ENCODE measurements around the gene NFYC.

The NFYC gene

GRCh38 chr1:40793617-40794016 is 102.1 kb downstream of the NFYC start:
- no peak for TF ChIP-seq CTCF (IDR thresholded peaks at IDR 0.05)
- Histone ChIP-seq H3K4me3 (ENCODE audit: low read depth in 1 of 2, low read length in 1 of 2) (no peak overlapping the region), H3K4me1 (ENCODE audit: control insufficient read depth in 1 of 2, insufficient read depth in 1 of 2, low read depth in 1 of 2, low read length in 1 of 2) (peaks cover 9 to 10% of the 10 kb centered on the region in 2 experiments), H3K27me3 (no peaks in the 10 kb centered on the region), H3K27ac (no peak overlapping the region), H3K36me3 (no peaks in the 10 kb centered on the region), H3K9me3 (no peaks in the 10 kb centered on the region)

- TF ChIP-seq CTCF (IDR thresholded peaks at IDR 0.05): no peak
- Histone ChIP-seq H3K9me3 (no peaks in the 10 kb centered on the region), H3K36me3 (no peaks in the 10 kb centered on the region), H3K27me3 (no peaks in the 10 kb centered on the region), H3K27ac (no peak overlapping the region), H3K4me3 (ENCODE audit: low read depth in 1 of 2, low read length in 1 of 2) (no peak overlapping the region), H3K4me1 (ENCODE audit: control insufficient read depth in 1 of 2, insufficient read depth in 1 of 2, low read depth in 1 of 2, low read length in 1 of 2) (peaks cover 9 to 10% of the 10 kb centered on the region in 2 experiments)
These were observed 102.5 kb downstream of the NFYC start for GRCh38 chr1:40794048-40794447.

GRCh38 chr1:40794974-40795715 is 103.6 kb downstream of the NFYC start:
- no peak overlapping the region for H3K27ac ChIP-seq
- H3K4me3 ChIP-seq (ENCODE audit: low read depth in 1 of 2, low read length in 1 of 2): no peak overlapping the region
- TF ChIP-seq CTCF (IDR thresholded peaks at IDR 0.05): no peak
- H3K9me3 ChIP-seq: no peaks in the 10 kb centered on the region
- peaks cover 9 to 10% of the 10 kb centered on the region in 2 experiments for H3K4me1 ChIP-seq (ENCODE audit: control insufficient read depth in 1 of 2, insufficient read depth in 1 of 2, low read depth in 1 of 2, low read length in 1 of 2)
- H3K27me3 ChIP-seq: no peaks in the 10 kb centered on the region
- H3K36me3 ChIP-seq: no peaks in the 10 kb centered on the region

GRCh38 chr1:40795811-40796586 is 104.5 kb downstream of the NFYC start:
- no peaks in the 10 kb centered on the region for H3K36me3 ChIP-seq
- peaks cover 7% of the 10 kb centered on the region for H3K27me3 ChIP-seq
- no peak overlapping the region for H3K4me3 ChIP-seq (ENCODE audit: low read depth in 1 of 2, low read length in 1 of 2)
- no peaks in the 10 kb centered on the region for H3K9me3 ChIP-seq
- no peak for TF ChIP-seq CTCF (IDR thresholded peaks at IDR 0.05)
- H3K4me1 ChIP-seq (ENCODE audit: control insufficient read depth in 1 of 2, insufficient read depth in 1 of 2, low read depth in 1 of 2, low read length in 1 of 2): peaks cover 9 to 10% of the 10 kb centered on the region in 2 experiments
- H3K27ac ChIP-seq: no peak overlapping the region

- Histone ChIP-seq H3K9me3 (no peaks in the 10 kb centered on the region), H3K4me3 (ENCODE audit: low read depth in 1 of 2, low read length in 1 of 2) (no peak overlapping the region), H3K36me3 (no peaks in the 10 kb centered on the region), H3K4me1 (ENCODE audit: control insufficient read depth in 1 of 2, insufficient read depth in 1 of 2, low read depth in 1 of 2, low read length in 1 of 2) (peaks cover 16 to 18% of the 10 kb centered on the region in 2 experiments), H3K27me3 (peaks cover 18% of the 10 kb centered on the region), H3K27ac (no peak overlapping the region)
- TF ChIP-seq CTCF (IDR thresholded peaks at IDR 0.05): no peak
These were observed 105.6 kb downstream of the NFYC start for GRCh38 chr1:40796939-40797667.

All from neutrophil (primary cell).